HG03571 (cell line): ENCODE measurements around the gene HLA-DQB2.
"Not testable (repeated sequence)": the region's sequence is repeated elsewhere in the genome, so short reads cannot be mapped to it uniquely, and the experiment has no call there.

ENCODE experiments used
- ATAC-seq: cut with Tn5 transposase; IDR thresholded peaks from one replicate; pipeline ENCODE4 v1.9.1; 2021; ENCODE audit not compliant: unreplicated experiment

HLA-DQB2 gene

GRCh38 chr6:32763421-32763820 lies at the start of gene HLA-DQB2:
HLA-DQB2 (minus strand) TSS chr6:32763532; CDS start chr6:32763470, 62 bp downstream.
- no peak for ATAC-seq

GRCh38 chr6:32809171-32809570 lies 45.8 kb upstream of the HLA-DQB2 start:
- ATAC-seq = no peak

GRCh38 chr6:32807020-32807580 lies 43.8 kb upstream of the HLA-DQB2 start:
- ATAC-seq = no peak

- ATAC-seq = not testable (repeated sequence)
Observed at GRCh38 chr6:32805404-32805803, 42.1 kb upstream of the HLA-DQB2 start.

GRCh38 chr6:32803416-32803815 lies 40.1 kb upstream of the HLA-DQB2 start:
- ATAC-seq = no peak

- no peak for ATAC-seq
Observed at GRCh38 chr6:32799740-32800139, 36.4 kb upstream of the HLA-DQB2 start.

- ATAC-seq = no peak
Observed at GRCh38 chr6:32799168-32799567, 35.8 kb upstream of the HLA-DQB2 start.

- ATAC-seq = no peak
Observed at GRCh38 chr6:32796848-32797776, 33.8 kb upstream of the HLA-DQB2 start.

- ATAC-seq = no peak
Observed at GRCh38 chr6:32794510-32794909, 31.2 kb upstream of the HLA-DQB2 start.

GRCh38 chr6:32792901-32793435 lies 29.6 kb upstream of the HLA-DQB2 start:
- ATAC-seq = no peak

- no peak for ATAC-seq
Observed at GRCh38 chr6:32790306-32790705, 27.0 kb upstream of the HLA-DQB2 start.

- no peak for ATAC-seq
Observed at GRCh38 chr6:32785781-32786533, 22.6 kb upstream of the HLA-DQB2 start.

- ATAC-seq = not testable (repeated sequence)
Observed at GRCh38 chr6:32782923-32783322, 19.6 kb upstream of the HLA-DQB2 start.

GRCh38 chr6:32779036-32779435 lies 15.7 kb upstream of the HLA-DQB2 start:
- no peak for ATAC-seq

- no peak for ATAC-seq
Observed at GRCh38 chr6:32775071-32775470, 11.7 kb upstream of the HLA-DQB2 start.

GRCh38 chr6:32774426-32774825 lies 11.1 kb upstream of the HLA-DQB2 start:
- no peak for ATAC-seq

GRCh38 chr6:32772656-32773055 lies 9.3 kb upstream of the HLA-DQB2 start:
- ATAC-seq = no peak

- no peak for ATAC-seq
Observed at GRCh38 chr6:32764048-32764447, 716 bp upstream of the HLA-DQB2 start.

- ATAC-seq = no peak
Observed at GRCh38 chr6:32761548-32761947, 1.8 kb downstream of the HLA-DQB2 start.

- ATAC-seq = no peak
Observed at GRCh38 chr6:32761072-32761471, 2.3 kb downstream of the HLA-DQB2 start.

- no peak for ATAC-seq
Observed at GRCh38 chr6:32759669-32760068, 3.7 kb downstream of the HLA-DQB2 start.
